Astrocyte of the cerebellum (primary cell): ENCODE results near the gene NPAS2.

ENCODE experiments used
- DNase-seq: peaks from one replicate; pipeline ENCODE4 v3.0.0-alpha.2; 2011; ENCODE audit warnings: low read depth
- H3K4me3 ChIP-seq: 2 replicates; pipeline ENCODE4 v1.5.1; 2011; ENCODE audit warnings: mild to moderate bottlenecking, low read depth, low read length, moderate library complexity
- in situ Hi-C: cut with HindIII; loops from 2 replicates; pipeline ENCODE4 v1.10.0; 2017; ENCODE audit warnings: low sequenced_read_pairs
- TF ChIP-seq, protein P1 (sequence below): IDR thresholded peaks from 2 replicates; pipeline ENCODE4 v1.5.1; 2012; ENCODE audit warnings: low read length, low read depth, moderate library complexity, mild to moderate bottlenecking; ENCODE audit errors: missing control alignments

Gene NPAS2

DNA sequence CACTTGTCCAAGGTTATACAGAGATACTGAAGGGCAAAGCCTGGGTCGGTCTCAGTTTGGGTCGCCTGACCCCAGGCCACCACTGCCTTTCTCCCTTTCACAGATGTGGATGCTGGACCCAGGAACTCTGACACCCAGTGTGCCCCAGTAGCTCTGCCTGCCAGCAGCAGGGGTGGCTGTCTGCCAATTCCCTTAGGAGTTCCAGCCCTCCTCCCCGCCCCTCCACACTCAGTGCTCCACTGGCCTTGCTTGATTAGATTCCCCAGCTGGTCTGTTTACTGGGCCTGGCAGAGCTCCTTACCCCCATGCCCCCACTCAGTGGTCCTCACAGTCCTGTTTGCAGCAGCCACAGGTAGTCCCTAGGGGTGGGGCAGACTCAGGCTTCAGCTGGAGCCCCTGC, 75.5 kb downstream of the NPAS2 start:
- TF ChIP-seq, protein P1, sequence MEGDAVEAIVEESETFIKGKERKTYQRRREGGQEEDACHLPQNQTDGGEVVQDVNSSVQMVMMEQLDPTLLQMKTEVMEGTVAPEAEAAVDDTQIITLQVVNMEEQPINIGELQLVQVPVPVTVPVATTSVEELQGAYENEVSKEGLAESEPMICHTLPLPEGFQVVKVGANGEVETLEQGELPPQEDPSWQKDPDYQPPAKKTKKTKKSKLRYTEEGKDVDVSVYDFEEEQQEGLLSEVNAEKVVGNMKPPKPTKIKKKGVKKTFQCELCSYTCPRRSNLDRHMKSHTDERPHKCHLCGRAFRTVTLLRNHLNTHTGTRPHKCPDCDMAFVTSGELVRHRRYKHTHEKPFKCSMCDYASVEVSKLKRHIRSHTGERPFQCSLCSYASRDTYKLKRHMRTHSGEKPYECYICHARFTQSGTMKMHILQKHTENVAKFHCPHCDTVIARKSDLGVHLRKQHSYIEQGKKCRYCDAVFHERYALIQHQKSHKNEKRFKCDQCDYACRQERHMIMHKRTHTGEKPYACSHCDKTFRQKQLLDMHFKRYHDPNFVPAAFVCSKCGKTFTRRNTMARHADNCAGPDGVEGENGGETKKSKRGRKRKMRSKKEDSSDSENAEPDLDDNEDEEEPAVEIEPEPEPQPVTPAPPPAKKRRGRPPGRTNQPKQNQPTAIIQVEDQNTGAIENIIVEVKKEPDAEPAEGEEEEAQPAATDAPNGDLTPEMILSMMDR: no peak
- in situ Hi-C loops: no loop called here
- H3K4me3 ChIP-seq: no peak overlapping the region
- no peak for DNase-seq

DNA sequence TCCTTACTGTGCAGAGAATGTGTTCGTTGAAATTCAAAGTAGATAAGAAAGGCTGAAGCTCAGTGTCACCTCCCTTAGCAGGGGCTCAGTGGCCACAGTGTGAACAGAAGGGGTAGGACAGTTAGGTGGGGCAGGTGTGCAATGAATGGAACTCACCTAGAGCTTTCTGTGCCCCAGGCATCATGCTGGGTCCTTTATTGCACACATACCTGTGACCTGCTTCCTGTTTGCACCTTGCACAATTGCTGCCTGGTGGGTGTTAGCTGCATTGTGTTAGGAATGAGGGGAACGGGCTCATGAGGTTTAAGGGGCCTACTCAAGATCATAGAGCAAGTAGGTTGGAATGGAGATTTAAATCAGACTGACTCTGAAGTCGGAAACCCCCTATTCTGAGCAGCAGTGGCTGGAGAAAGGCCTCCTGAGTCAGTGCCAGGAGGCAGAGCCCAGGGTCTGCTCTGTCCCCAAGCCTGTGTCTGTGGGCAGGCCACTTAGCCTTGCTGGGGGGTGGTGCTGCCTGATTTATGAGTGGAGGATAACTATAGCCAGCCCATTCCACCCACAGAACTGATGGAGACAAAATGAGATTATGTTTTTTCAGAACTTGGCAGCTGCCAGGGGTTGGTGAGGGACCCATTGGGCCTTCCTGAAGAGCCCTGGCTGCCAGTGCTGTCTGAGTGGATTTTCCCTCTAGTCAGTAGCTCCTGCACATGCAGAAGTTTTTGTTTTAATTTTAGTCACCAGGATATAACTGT, 76.2 kb downstream of the NPAS2 start:
- DNase-seq: no peak
- TF ChIP-seq, protein P1: no peak
- no peak overlapping the region for H3K4me3 ChIP-seq
- in situ Hi-C loops: no loop called here

DNA sequence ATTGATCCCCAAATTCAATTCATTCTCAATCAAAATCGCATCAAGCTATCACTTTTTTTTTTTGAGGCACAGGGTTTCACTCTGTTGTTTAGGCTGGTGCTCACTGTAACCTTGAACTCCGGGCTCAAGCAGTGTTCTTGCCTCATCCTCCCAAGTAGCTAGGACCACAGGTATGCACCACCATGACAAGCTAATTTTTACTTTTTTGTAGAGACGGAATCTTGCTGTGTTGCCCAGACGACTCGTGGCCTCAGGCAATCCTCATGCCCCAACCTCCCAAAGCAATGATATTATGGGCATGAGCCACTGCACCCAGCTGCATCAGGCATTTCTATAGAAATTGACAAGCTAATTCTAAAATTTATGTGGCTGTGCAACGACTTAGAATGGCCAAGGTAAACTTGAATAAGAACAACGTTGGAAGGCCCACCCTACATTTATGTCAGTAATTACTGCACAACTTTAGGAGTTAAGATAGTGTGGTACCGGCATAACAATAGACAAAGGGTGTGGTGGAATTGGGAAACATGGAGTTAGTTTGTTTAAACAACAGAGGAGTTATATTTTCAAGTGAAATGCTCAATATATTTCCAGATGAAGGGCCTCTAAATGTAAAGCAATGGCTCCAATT, 78.2 kb downstream of the NPAS2 start:
- TF ChIP-seq, protein P1: no peak
- H3K4me3 ChIP-seq: no peak overlapping the region
- no peak for DNase-seq
- in situ Hi-C loops: no loop called here

DNA sequence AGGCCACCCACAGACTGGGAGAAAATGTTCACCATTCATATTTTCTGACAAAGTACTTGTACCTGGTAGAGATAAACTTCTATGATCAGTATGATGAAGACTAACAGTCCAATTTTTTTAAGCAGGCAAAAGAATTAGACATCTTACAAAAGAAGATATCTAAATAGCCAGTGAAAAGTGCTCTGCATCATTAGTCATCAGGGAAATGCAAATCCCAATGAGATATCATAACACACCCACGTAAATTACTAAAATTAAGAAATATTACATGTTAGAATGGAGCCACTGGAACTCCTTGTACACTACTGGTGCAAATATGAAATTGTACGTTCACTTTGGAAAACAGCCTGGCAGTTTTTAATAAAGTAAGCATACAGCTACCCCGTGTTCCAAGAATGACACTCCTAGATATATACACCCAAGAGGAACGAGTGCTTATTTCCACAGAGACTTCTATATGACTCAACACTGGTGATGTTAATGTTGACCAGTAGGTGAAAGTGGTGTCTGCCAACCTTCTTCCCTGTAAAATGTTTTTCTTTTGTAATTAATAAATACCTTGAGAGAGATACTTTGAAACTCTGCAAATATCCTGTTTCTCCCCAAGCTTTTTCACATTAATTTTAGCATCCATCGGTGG, 80.3 kb downstream of the NPAS2 start:
- no peak overlapping the region for H3K4me3 ChIP-seq
- TF ChIP-seq, protein P1: no peak
- DNase-seq: no peak
- in situ Hi-C loops: loop anchor here (5.0 kb wide), 1 partner anchor 73 kb away; no protein-coding TSS in a partner anchor

DNA sequence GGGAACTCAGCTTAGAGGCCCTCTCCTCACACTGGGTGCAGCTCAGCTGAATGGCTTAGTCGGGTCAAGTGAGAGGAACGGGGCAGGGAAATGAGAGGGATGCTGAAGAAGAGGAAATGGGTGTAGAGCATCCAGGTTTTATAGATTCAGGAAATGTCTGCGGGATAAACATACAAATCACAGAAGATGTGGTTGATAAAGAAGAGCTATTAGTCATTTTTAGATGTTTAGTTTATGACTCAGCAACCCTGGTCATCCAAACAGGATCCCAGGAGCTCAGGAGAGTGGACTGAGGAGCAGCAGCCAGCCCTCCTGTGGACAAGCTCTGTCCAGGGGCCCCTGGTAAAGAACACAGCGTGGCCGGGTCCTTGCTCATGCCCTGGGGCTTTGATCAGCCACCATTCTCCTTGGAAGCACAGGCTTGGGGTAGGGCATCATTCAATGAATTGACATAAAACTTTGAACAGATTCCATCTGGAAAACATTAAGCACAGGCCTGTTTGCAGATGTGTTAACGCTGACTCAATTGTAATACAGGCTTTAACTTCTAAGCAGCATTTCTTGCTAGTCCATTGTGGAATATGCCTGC, 83.0 kb downstream of the NPAS2 start:
- TF ChIP-seq, protein P1: no peak
- no peak overlapping the region for H3K4me3 ChIP-seq
- in situ Hi-C loops: loop anchor here (5.0 kb wide), 1 partner anchor 76 kb away; no protein-coding TSS in a partner anchor
- DNase-seq: peak; percentile 89

DNA sequence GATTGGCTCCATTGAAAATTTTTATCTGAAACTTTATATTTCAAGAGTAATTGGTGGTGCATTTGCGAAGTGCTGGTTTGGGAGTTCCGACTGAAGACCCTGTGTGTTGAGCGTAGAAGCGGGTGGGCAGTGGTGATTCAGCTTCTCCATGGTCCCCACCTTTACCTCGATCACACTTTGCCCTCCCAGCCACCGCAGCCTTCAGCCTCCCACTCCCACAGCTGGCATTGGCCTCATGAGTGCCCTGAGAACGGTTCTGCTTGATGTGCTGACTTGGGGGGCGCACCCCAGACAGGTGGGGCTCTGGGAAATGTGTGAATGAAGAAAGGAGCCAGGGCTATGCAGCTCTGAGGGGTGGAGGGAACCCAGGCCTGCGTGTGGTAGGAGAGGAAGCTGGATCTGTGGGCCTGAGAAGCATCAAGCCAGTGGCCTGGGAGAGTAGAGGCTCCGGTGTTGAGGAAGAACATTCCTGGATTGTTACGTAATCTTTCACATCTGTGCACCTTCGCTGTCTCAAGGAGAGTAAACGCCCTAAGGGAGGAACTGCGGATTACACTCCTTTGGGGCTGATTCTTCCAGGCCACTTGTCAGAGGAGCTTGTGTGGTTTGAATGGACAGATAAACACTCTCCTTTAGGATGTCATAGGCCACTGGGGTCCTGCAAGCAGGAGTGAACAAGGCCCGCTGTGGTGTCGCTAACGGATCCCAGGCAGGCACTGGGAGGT, 83.8 kb downstream of the NPAS2 start:
- TF ChIP-seq, protein P1: no peak
- DNase-seq: no peak
- H3K4me3 ChIP-seq: no peak overlapping the region
- in situ Hi-C loops: loop anchor here (5.0 kb wide), 1 partner anchor 76 kb away; no protein-coding TSS in a partner anchor
